GM15510 (cell line): ENCODE data around the gene MAPK10.

ENCODE experiments used
- POLR2A ChIP-seq: IDR thresholded peaks from 3 replicates; pipeline ENCODE4 v1.6.1; 2011; ENCODE audit warnings: borderline replicate concordance; ENCODE audit not compliant: insufficient read length; ENCODE audit errors: extremely low read depth

MAPK10 gene

DNA sequence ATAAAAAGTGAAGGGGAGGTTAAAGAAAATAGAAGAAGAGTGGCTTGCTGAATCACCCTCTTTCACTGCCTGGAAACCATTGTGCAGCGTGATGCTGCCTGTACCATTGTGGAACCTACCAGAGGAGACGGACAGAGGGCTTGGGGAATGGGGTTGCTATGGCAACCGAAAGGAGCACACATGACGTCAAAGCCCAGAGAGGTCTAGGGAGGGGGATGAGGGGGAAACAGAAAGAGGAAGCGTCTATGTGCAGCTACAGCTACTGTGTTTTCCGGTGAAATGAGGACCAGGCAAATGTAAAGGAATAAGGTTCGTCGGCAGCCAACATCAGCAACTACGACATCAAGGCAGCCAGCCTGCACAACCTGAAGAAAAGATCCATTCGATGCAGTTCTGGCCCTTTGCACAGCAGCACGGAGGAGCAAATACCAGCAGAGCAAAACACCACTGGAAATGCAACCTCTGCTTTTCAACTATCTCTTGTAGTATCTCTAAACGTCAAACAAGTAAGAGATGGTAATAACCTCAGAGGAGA, at the start of gene MAPK10:
TSS of gene MAPK10 (minus strand) at position 110 of the 535 bp plus-strand sequence.
- no peak for TF ChIP-seq POLR2A

DNA sequence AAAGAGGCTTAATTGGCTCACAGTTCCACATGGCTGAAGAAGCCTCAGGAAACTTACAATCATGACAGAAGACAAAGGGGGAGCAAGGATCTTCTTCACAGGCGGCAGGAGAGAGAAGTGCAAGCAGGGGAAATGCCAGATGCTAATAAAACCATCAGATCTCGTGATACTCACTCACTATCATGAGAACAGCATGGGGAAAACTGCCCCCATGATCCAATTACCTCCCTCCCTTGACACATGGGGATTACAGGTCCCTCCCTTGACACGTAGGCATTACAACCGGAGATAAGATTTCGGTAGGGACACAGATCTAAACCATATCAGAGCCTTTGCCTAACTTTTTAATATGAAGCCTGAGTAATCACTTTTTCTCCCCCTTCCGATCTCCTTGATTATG, 43.7 kb upstream of the MAPK10 start:
- TF ChIP-seq POLR2A = no peak

DNA sequence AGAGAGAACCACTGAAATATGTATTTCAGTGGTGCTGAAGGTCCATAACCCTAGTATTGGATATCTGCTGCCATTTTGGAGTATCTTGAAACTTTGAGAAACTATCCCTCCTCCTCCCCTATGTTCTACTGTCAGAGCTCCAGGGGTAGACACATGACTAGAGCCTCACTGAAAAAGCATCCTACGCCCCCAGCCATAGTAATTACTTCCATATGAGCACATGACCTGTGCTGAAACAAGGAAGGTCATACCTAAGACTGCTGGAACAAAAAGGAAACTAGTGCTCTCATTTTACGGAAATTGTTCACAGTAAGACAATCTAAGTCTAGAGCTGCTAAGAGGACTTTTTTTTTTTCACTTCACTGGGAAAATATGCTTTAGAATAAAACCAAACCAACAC, 42.0 kb upstream of the MAPK10 start:
- no peak for TF ChIP-seq POLR2A

DNA sequence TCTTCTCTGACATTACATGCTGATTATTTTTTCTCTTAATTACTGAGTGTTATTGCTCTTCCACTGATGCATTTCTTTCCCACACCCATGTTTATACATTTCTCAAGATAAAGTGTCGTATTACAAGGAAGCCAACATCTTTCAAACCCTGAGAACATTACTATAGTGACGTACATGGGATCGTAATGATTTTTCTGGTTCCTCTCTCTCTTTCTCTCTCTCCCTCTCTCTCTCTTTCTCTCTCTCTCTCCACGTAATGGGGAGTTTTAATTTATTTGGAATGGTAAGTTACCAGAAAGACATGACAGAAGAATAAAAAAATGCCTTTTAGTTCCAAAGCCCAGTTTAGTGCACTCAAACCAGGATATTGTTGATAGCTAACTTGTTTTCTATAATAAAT, 40.4 kb upstream of the MAPK10 start:
- no peak for TF ChIP-seq POLR2A

DNA sequence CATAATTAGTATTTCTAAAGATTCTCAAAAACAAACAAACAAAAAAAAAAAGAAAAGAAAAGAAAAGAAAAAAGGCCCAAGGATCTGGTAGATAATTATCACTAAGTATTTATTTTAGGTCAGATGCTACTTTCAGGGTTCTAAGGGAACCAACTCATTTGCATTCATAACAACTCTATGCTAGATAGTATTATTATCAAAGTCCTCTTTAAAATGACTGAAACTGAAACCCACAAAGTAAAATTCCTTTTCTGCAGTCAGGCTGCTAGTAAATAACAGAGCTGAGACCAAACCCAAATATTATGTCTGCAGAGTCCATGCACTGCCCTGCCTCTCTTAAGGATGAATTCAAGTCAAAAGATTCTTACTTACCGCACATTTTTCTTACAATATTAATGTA, 38.3 kb upstream of the MAPK10 start:
- no peak for TF ChIP-seq POLR2A

DNA sequence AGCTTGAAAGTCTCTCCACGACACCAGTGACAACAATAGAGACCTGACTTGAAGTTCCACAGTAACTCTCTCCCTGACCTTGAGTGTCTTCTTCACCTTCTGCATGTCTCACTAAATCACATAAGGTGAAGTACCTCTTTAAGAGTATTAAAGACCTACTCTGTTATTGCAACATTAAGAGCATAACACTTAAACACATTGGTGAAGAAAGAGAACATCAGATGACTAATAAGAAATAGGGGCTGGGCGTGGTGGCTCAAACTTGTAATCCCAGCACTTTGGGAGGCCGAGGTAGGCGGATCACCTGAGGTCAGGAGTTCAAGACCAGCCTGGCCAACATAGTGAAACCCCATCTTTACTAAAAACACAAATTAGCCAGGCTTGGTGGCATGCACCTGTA, 33.9 kb upstream of the MAPK10 start:
- no peak for TF ChIP-seq POLR2A

DNA sequence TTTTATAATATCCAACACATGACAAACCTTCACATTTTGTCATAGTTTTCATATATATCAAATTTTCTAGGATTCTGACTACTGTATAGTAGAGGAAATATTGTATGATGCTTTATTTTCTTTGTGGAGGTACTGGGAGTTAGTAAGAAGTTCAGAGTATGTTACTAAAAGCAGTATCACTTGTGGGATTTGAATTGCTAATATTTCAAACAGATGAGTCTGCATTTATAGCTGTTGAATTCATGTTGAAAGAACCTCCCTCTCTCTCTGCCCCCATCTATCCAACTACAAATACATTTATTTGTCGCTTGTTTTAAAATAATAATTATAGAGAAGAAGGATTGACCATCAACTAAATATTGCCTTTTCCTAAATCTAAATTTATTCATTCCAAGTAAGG, 29.8 kb upstream of the MAPK10 start:
- no peak for TF ChIP-seq POLR2A

DNA sequence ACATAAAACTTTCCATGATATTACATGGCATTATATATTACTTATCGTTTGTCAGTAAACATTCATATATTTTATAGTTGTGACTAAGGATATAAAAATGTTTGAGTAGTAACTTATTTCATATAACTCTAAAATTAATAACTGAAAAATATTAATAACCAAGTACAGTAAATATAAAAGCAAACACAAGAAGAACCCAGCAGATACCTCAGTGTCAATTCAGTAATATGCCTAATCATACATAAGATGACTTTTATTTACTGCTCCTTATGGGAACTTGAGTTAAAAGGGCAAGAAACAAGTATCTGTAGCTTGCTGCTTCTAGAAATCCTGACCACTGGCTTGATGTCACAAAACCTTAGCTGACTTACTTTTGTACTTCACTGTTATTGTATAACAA, 28.4 kb upstream of the MAPK10 start:
- TF ChIP-seq POLR2A = no peak

DNA sequence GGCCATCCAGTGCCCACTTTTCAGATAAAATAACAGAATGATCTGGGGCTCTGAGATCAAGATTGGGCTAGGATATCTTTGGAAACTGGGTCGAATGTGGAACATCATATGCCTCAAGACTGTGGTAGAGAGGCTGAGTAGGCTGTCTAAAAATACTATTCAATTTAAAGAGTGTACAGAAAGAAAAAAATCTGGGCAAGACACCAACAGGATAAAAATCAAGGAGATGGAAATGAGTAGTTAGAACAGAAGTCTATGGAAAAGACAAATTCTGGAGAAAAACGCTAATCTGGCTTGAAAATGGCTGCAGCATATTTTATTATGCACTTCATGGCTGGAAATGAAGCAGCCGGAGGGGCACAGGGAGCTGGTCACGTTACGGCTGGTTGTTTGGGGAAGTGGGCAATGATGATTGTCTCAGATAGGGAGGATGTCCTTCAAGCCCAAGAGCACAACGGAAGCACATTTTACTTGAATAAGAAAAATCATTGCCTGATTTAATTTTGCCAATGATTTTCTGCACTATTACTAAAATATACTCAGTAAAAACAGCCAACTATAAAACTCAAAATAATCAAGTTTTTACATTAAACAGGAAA, 27.1 kb upstream of the MAPK10 start:
- no peak for TF ChIP-seq POLR2A

DNA sequence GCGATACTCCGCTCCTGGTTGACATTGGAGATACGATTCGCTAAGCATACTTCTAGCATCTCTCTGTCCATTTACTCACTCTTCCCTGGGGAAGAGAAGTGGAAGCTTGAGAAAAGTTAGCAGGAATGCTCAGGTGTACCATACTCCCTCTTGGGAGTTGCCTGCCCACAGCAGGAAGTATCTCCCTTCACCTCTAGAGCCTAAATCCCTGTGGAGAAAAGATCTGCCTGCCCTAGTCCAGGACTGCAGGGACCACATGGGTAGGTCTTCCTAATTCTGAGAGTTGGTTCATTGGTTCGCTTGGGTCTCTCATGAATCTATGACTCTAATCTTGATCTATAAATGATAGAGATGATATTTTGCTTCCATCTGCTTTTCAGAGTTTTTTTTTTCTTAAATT, 26.3 kb upstream of the MAPK10 start:
- no peak for TF ChIP-seq POLR2A

DNA sequence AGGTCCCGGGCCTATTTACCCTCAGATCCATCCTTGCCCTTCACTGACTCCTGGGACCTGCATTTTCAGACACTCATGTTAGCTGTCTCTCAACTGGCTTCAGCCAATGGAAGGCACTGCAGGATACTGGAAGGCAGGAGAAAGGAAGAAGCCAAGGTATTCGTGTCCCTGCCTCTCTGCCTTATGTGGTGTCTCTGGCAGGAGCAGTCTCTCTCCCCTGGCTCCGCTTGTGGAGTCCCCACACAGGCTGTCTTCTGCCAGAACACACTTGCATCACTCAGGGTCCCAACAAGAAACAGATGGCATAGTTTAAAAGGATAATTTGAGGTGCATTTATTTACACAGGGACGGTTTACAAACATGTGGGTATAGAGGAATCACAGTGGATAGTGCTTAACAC, 21.6 kb upstream of the MAPK10 start:
- TF ChIP-seq POLR2A = no peak

DNA sequence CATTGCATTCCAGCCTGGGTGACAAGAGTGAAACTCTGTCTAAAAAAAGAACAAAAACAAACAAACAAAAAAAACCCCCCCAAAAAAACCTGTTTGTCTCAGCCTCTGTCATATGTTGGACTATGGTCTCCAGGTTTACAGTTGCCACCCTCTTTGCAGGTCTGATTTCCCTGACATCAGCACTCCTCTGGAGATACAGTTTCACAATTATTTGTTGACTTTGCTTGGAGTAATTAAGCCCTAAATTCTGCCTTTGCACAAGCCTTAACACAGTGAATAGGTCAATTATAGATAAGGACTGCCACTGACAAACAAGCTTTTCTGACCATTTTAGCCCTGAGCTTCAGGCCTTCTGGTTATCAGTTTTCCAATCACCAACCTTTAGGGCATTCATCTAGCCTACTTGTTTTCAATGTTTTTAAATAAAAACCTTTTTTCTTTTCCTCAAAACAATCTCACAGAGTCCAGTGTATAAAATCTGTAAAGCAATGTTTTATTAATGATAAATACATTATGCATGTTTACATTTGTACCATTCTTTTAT, 20.4 kb upstream of the MAPK10 start:
- no peak for TF ChIP-seq POLR2A

DNA sequence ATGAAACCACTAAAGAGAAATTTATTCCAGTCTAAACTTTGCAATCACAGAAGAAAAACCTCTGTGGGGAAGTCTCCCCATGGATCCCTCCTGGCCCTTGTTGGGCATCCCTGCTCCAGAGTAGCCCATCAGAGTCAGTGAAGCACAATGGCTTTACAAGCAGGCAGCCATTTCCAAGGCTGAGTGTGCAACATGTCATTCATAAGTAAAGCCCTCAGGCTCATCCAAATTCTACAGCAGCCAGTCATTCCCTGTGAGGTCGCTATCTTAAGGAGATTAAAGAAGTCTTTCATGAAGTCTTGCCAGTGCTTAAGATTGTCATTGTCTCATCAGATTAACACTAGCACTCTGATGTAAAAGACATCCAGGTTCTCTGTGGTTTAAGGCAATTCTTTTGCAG, 17.0 kb upstream of the MAPK10 start:
- TF ChIP-seq POLR2A = no peak

DNA sequence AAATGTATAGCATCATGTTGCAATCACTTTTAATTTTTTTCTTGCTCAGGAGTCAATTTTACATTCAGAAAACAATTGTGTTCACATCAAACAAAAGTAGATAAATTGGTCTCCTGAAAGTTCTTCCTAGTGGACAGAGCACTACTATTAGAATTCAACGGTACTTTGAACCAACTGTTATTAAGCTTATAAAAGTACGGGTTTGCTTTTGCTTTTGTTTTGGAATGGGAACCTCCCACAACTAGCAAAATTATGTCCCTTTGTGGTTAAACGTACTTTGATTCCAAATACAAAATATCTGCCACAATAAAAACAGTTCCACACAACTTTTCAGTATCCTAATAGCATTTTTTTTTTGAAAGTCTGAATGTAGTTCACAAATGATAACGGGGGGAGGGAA, 8.6 kb upstream of the MAPK10 start:
- no peak for TF ChIP-seq POLR2A

DNA sequence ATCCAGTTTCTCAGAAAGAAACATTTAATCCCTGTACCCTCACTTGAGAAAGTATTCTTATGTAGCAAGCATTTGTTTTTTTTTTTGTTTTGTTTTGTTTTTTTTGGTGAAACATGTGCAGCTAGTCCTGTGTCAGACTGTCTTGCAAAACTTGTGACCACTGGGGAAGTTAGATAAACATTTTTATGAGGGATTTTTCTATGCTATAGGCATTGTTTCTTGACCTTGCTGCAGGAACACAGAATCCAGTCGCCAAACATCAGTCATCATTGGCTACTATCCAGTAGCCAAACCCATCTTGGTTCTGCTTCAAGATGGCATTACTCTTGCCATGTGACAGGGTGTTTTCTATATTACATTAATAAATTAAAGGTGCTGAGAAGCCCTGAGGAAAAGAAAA, 7.7 kb upstream of the MAPK10 start:
- TF ChIP-seq POLR2A = no peak

DNA sequence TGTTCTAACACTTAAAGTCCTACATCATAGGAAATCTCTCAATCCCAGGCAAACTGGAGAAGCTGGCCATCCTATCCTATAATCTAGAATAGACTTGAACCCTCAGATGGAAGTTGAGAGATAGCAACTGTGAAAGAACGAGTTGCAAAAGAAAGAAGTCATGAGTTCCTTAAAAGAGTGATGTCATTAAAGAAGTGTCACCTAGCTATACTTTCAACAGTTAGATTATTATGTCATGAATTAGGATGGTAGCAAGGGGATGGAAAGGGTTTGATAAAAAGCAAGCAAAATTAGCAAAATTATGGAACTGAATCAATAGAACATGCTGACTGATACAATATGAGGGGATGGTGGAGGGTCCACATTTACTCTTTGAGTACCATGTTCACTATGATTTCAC, 7.1 kb upstream of the MAPK10 start:
- no peak for TF ChIP-seq POLR2A
